ENCODE measurements around the gene KRTAP6-1.

KRTAP6-1 gene

DNA sequence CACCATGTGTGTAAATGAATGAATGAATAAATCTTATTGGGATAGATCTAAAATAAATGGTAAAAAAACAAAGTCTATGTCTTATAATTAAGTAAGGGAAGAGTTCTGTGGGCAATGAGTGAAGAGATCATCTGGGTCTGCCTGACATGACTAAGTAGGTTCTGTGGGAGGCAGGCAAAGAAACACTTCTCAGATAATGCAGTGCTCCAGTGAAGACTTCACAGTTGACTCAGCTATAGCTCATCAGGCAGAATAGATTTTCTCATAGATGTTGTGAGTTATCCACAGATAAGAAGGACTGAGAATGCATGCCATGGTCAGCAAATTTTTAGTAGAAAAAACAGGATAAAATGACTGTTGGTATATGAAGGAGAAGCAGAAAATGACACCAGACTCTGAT is 36.0 kb downstream of the KRTAP6-1 start:
- DNase-seq (ENCODE audit: low spot score), result no peak

DNA sequence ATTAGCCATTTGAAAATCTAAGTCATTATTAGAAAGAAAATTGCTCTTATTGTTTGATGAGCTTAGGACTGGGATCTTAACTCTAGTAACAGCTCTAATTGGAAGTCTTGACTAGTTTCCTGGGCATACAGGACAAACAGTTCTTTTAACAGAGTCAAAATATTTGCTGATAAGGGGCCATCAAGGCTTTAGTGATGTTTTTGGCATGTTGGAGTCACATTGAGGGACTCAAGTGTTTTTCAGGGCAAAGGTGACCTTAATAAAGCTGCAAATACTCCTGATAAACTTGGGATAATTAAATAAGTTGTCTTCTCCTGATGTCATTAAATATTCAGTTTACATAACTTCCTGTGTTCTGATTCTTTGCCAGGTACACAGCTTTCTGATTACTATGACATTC is 46.1 kb downstream of the KRTAP6-1 start:
- no peak for DNase-seq (ENCODE audit: low spot score)

DNA sequence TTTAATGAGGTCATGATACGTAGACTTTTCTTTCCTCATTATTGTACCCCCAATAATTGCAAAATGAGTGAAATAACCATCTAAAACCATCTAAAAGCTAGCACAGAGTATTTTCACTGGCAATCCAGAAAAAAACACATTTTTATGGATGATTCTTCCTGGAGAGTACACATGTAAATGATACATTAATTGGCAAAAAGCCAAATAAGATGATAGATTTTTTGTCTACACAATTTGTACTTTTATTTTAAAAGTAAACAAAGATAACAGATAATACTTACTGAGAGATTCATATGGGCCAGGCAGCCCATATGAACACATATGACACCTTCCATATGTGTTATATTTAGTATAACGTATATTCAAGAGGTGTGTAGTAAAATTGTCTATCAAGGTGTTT is 50.1 kb downstream of the KRTAP6-1 start:
- DNase-seq (ENCODE audit: low spot score), result no peak
